Keratinocyte (primary cell): ENCODE results near the gene PRRT2. TPM values are rescaled to one million over a fixed set of nuclear protein-coding genes. Genes with fewer than 3 reads are reported as not detected.

Experiments used
- DNase-seq: peaks from one replicate; pipeline ENCODE4 v3.0.0-alpha.2; 2011; ENCODE audit warnings: low read depth, missing footprints, low spot score
- FAIRE-seq: peaks from 2 replicates; lab custom pipeline; 2011; peaks lifted over from hg19 to GRCh38; lab: Jason Lieb, UNC
- H2AFZ ChIP-seq: 2 replicates; pipeline ENCODE4 v1.6.0; 2012; ENCODE audit warnings: low read length, control low read depth, inconsistent platforms; ENCODE audit not compliant: control insufficient read depth
- H3K27ac ChIP-seq: 2 replicates; pipeline ENCODE4 v1.5.1; 2011; ENCODE audit warnings: low read length; ENCODE audit not compliant: control insufficient read depth, insufficient read depth
- H3K27me3 ChIP-seq: 3 replicates; pipeline ENCODE4 v1.6.0; 2011; ENCODE audit warnings: low read length; ENCODE audit not compliant: control insufficient read depth, insufficient read depth; ENCODE audit errors: extremely low read depth
- H3K36me3 ChIP-seq, 2 experiments: 2 replicates in 1 of 2; 3 replicates in 1 of 2; pipeline ENCODE4 v1.5.1; 2011; ENCODE audit warnings: low read length in 2 of 2, mild to moderate bottlenecking in 1 of 2; ENCODE audit not compliant: control insufficient read depth in 2 of 2, insufficient read depth in 2 of 2; ENCODE audit errors: extremely low read depth in 1 of 2
- H3K4me1 ChIP-seq: 3 replicates; pipeline ENCODE4 v1.5.1; 2011; ENCODE audit warnings: low read length; ENCODE audit not compliant: control insufficient read depth, insufficient read depth; ENCODE audit errors: extremely low read depth
- H3K4me2 ChIP-seq: 3 replicates; pipeline ENCODE4 v1.6.0; 2011; ENCODE audit warnings: low read depth, low read length; ENCODE audit not compliant: control insufficient read depth, insufficient read depth; ENCODE audit errors: extremely low read depth
- H3K4me3 ChIP-seq, 3 experiments: fragments of 200-600 bp in 1 of 3; sonication (generic) in 1 of 3; 2 replicates in 2 of 3; 3 replicates in 1 of 3; pipeline ENCODE4 v1.5.1; 2011 to 2016; ENCODE audit warnings: low read length in 3 of 3, mild to moderate bottlenecking in 3 of 3, control low read depth in 2 of 3, inconsistent platforms in 1 of 3, low read depth in 1 of 3, mixed read lengths in 1 of 3, mixed run types in 1 of 3, moderate library complexity in 1 of 3; ENCODE audit not compliant: control insufficient read depth in 2 of 3, insufficient read depth in 2 of 3; ENCODE audit errors: extremely low read depth in 1 of 3
- H3K79me2 ChIP-seq: 2 replicates; pipeline ENCODE4 v1.6.0; 2012; ENCODE audit warnings: low read length; ENCODE audit not compliant: control insufficient read depth, insufficient read depth
- H3K9ac ChIP-seq: 3 replicates; pipeline ENCODE4 v1.6.0; 2011; ENCODE audit warnings: low read length; ENCODE audit not compliant: control insufficient read depth, insufficient read depth; ENCODE audit errors: extremely low read depth
- H3K9me1 ChIP-seq: 3 replicates; pipeline ENCODE4 v1.6.0; 2011; ENCODE audit warnings: low read length; ENCODE audit not compliant: control insufficient read depth, insufficient read depth; ENCODE audit errors: extremely low read depth
- H3K9me3 ChIP-seq: 2 replicates; pipeline ENCODE4 v1.5.1; 2012; ENCODE audit warnings: low read depth, low read length; ENCODE audit not compliant: control insufficient read depth
- H4K20me1 ChIP-seq: 3 replicates; pipeline ENCODE4 v1.6.0; 2011; ENCODE audit warnings: low read length; ENCODE audit not compliant: control insufficient read depth, insufficient read depth; ENCODE audit errors: extremely low read depth
- CTCF ChIP-seq, 3 experiments: IDR thresholded peaks in 1 of 3; conservative IDR thresholded peaks in 1 of 3; optimal IDR thresholded peaks in 1 of 3; 2 replicates in 2 of 3; 3 replicates in 1 of 3; pipeline versions ENCODE3 to v1.5.1; 2011; ENCODE audit warnings: low read length in 3 of 3, mild to moderate bottlenecking in 3 of 3, moderate library complexity in 2 of 3, control low read depth in 1 of 3, inconsistent platforms in 1 of 3; ENCODE audit not compliant: insufficient read depth in 2 of 3; ENCODE audit errors: extremely low read depth in 1 of 3
- EZH2 ChIP-seq: IDR thresholded peaks from one replicate; pipeline ENCODE4 v1.6.1; 2012; ENCODE audit warnings: inconsistent platforms, mild to moderate bottlenecking, low read length, moderate library complexity
- dilution Hi-C: fragments of 300-500 bp; cut with MboI; formaldehyde crosslinking; loops from one replicate; pipeline ENCODE4 v1.7.0; 2020; ENCODE audit warnings: low sequenced_read_pairs; ENCODE audit not compliant: extremely low pct_ligation_motif_present
- polyA plus RNA-seq, 5 experiments: library from polyadenylated mRNA; depleted of rRNA in 3 of 5; stranded (reverse) in 3 of 5; stranded (forward) in 1 of 5; unstranded in 1 of 5; fragments of >200 nt; gene quantifications; 1 replicate in 1 of 5; 2 replicates in 3 of 5; 3 replicates in 1 of 5; pipeline versions ENCODE4 v1.2.1 to v1.2.3, GENCODE V29; 2011 to 2012; ENCODE audit warnings: missing spikeins in 2 of 5, low read depth in 1 of 5, low replicate concordance in 1 of 5

Gene PRRT2
- polyA plus RNA-seq, 1 donor (not counting 4 experiments of a cell fraction or from before 2014, with no cell fraction given) = not detected

- TF ChIP-seq EZH2 = no peak
- no peak for TF ChIP-seq CTCF (optimal IDR thresholded peaks at IDR 0.05 in 1 of 3, IDR thresholded peaks at IDR 0.05 in 1 of 3, conservative IDR thresholded peaks at IDR 0.05 in 1 of 3; ENCODE audit: extremely low read depth in 1 of 3, insufficient read depth in 2 of 3, low read length in 3 of 3)
- no peaks in the 10 kb centered on the region for H4K20me1 ChIP-seq
- no peak overlapping the region for H3K9ac ChIP-seq
- H2AFZ ChIP-seq = no peak overlapping the region
- DNase-seq (no peak), FAIRE-seq (no peak)
- H3K9me3 ChIP-seq = no peaks in the 10 kb centered on the region
- no peak overlapping the region for H3K4me2 ChIP-seq
- no peak overlapping the region for H3K27ac ChIP-seq
- no peaks in the 10 kb centered on the region for H3K79me2 ChIP-seq
- H3K4me3 ChIP-seq = no peak overlapping the region
- no peaks in the 10 kb centered on the region for H3K9me1 ChIP-seq
- dilution Hi-C loops = no loop called here
- H3K36me3 ChIP-seq = no peaks in the 10 kb centered on the region
- H3K4me1 ChIP-seq = no peaks in the 10 kb centered on the region
- no peaks in the 10 kb centered on the region for H3K27me3 ChIP-seq
Measured at GRCh38 chr16:29767062-29767461, 44.9 kb upstream of the PRRT2 start.

GRCh38 chr16:29769507-29769906, 42.5 kb upstream of the PRRT2 start:
- FAIRE-seq (no peak), DNase-seq (no peak)
- Histone ChIP-seq H3K36me3 (no peaks in the 10 kb centered on the region), H4K20me1 (no peaks in the 10 kb centered on the region), H3K4me3 (no peak overlapping the region), H3K9me3 (no peaks in the 10 kb centered on the region), H3K9me1 (no peaks in the 10 kb centered on the region), H3K9ac (no peak overlapping the region), H3K27ac (no peak overlapping the region), H3K79me2 (no peaks in the 10 kb centered on the region), H2AFZ (no peak overlapping the region), H3K4me1 (no peaks in the 10 kb centered on the region), H3K4me2 (no peak overlapping the region), H3K27me3 (no peaks in the 10 kb centered on the region)
- no peak for TF ChIP-seq EZH2
- TF ChIP-seq CTCF (optimal IDR thresholded peaks at IDR 0.05 in 1 of 3, IDR thresholded peaks at IDR 0.05 in 1 of 3, conservative IDR thresholded peaks at IDR 0.05 in 1 of 3; ENCODE audit: extremely low read depth in 1 of 3, insufficient read depth in 2 of 3, low read length in 3 of 3) = no peak
- dilution Hi-C loops = no loop called here
